EL (cell line): ENCODE data around the gene FNDC5.

ENCODE experiments used
- DNase-seq: peaks from one replicate; pipeline ENCODE4 v3.0.0-alpha.2; 2016

The FNDC5 gene

GRCh38 chr1:32863881-32864245 is 6.8 kb downstream of the FNDC5 start:
- DNase-seq = no peak

GRCh38 chr1:32863218-32863880 is 7.4 kb downstream of the FNDC5 start:
- no peak for DNase-seq

- peak; percentile 68 for DNase-seq
Measured at GRCh38 chr1:32861904-32862695, 8.6 kb downstream of the FNDC5 start.

GRCh38 chr1:32860566-32860965 is 10.1 kb downstream of the FNDC5 start:
- DNase-seq = no peak

GRCh38 chr1:32859915-32860314 is 10.8 kb downstream of the FNDC5 start:
- DNase-seq = no peak

GRCh38 chr1:32858791-32859190 is 11.9 kb downstream of the FNDC5 start:
- no peak for DNase-seq

- DNase-seq = no peak
Measured at GRCh38 chr1:32858136-32858535, 12.6 kb downstream of the FNDC5 start.

GRCh38 chr1:32855861-32856617 is 14.7 kb downstream of the FNDC5 start:
- no peak for DNase-seq

GRCh38 chr1:32848354-32849063 is 22.2 kb downstream of the FNDC5 start:
- DNase-seq = no peak

GRCh38 chr1:32831878-32832277 is 38.8 kb downstream of the FNDC5 start:
- no peak for DNase-seq

GRCh38 chr1:32830092-32830852 is 40.4 kb downstream of the FNDC5 start:
- DNase-seq = no peak

GRCh38 chr1:32828341-32828740 is 42.4 kb downstream of the FNDC5 start:
- DNase-seq = no peak

GRCh38 chr1:32825181-32825580 is 45.5 kb downstream of the FNDC5 start:
- no peak for DNase-seq

- DNase-seq = no peak
Measured at GRCh38 chr1:32818804-32819541, 51.7 kb downstream of the FNDC5 start.

- DNase-seq = peak; percentile 75
Measured at GRCh38 chr1:32817815-32818786, 52.6 kb downstream of the FNDC5 start.

- DNase-seq = peak; percentile 99
Measured at GRCh38 chr1:32817159-32817814, 53.4 kb downstream of the FNDC5 start, which contains the start of the genes S100PBP and YARS1. S100PBP (plus strand) TSS chr1:32817653; CDS start chr1:32826100, 8,447 bp downstream. YARS1 (minus strand) TSS chr1:32817358; CDS start chr1:32817244, 114 bp downstream.

- peak; percentile 45 for DNase-seq
Measured at GRCh38 chr1:32816676-32817158, 54.0 kb downstream of the FNDC5 start.

- DNase-seq = peak; percentile 68
Measured at GRCh38 chr1:32813941-32814739, 56.6 kb downstream of the FNDC5 start.
